Measurements from ENCODE around the gene IKZF1.

DNA sequence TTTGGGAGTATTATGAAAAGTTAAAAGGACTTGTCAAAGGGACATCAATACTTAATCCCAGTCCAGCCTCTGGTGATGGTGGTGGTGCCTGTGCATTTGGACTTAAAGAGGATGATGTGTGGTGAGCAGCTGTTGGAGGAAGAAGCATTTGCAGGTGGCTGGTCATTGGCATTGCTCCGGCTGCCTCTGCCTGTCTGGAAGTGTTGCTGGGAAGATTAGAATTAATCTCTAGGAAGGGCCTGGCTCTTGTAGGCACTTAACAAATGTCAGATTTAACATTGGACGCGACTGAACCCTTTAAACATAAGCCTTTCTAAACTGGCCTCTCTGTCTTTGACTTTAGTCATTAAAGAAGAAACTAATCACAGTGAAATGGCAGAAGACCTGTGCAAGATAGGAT, 86.9 kb downstream of the IKZF1 start:
- TF ChIP-seq POLR2A (IDR thresholded peaks at IDR 0.05; ENCODE audit: low read length) (no peak), GATA1 (IDR thresholded peaks at IDR 0.05; ENCODE audit: low read depth, low read length) (no peak)

All from erythroblast (primary cell).